ENCODE data around the gene CC2D2A.

- TF ChIP-seq GATA2 (IDR thresholded peaks at IDR 0.05; ENCODE audit: low read depth, low read length) (no peak), GATA3 (IDR thresholded peaks at IDR 0.05; ENCODE audit: low read depth, low read length) (no peak)
Observed at GRCh38 chr4:15444276-15444675, 25.4 kb upstream of the CC2D2A start.
